ENCODE data around the gene MUC2. TPM values are rescaled to one million over a fixed set of nuclear protein-coding genes. Genes with fewer than 3 reads are reported as not detected.
"Not testable (repeated sequence)": the region's sequence is repeated elsewhere in the genome, so short reads cannot be mapped to it uniquely, and the experiment has no call there.

Gene MUC2
- total RNA-seq, 2 experiments from 2014 or later: not detected

GRCh38 chr11:1111545-1112212 is 37.0 kb downstream of the MUC2 start:
- Mint-ChIP-seq H3K36me3 (ENCODE audit: low read depth) (no peaks in the 10 kb centered on the region), H3K4me1 (no peaks in the 10 kb centered on the region), H3K9me3 (no peaks in the 10 kb centered on the region), H3K4me3 (no peak overlapping the region), H3K27me3 (no peaks in the 10 kb centered on the region), H3K27ac (no peak overlapping the region)
- DNase-seq: no peak
- ChIA-PET CTCF (no interaction called here), POLR2A (interaction anchor here (0.5 kb wide), 1 partner anchor 202 kb away, joined by 3 read pairs; no protein-coding TSS in a partner anchor)

DNA sequence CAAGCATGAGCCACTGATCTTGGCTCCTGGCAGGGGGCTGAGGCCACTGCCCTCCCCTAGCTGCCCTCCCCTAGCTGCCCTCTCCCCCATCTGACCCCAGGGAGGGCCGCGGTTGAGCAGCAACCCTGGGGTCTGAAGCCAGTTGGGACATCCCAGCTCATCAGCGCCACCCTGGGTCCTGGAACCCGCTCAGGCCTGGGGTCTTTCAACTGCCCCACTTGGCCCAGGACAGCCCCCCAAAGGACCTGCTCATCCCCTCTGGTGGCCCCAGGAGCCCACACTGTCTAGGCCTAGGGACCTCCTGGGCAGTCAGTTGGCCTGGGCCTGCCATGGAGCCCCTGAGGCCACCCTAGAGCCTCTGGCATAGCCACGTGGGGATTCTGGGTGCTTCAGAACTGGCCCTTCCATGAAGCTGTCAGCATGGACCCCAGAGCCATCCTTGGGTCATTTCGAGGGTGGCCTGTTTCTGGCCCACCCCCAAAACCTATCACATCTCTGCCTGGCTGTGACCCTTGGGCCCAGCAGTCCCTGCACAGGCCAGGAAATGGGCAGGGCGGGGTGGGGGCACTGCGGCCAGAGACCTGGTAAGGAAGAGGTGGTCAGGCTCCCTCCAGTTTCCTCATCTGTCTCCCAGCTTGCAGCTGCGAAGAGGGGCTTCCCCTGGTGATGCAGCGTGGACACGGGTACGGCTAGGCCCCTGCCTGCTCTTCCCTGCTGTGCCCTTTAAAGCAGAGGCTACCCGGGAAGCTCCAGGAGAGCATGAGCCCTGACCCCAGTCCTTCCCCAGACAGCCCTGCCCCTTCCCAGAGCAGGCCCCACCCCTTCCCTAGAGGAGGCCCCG is 37.9 kb downstream of the MUC2 start:
- DNase-seq: no peak
- Mint-ChIP-seq H3K4me3 (no peak overlapping the region), H3K36me3 (ENCODE audit: low read depth) (no peaks in the 10 kb centered on the region), H3K27ac (no peak overlapping the region), H3K4me1 (no peaks in the 10 kb centered on the region), H3K27me3 (no peaks in the 10 kb centered on the region), H3K9me3 (no peaks in the 10 kb centered on the region)
- CTCF ChIA-PET: no interaction called here
- POLR2A ChIA-PET: no interaction called here

GRCh38 chr11:1113405-1114201 is 38.9 kb downstream of the MUC2 start:
- Mint-ChIP-seq H3K36me3 (ENCODE audit: low read depth) (no peaks in the 10 kb centered on the region), H3K4me3 (no peak overlapping the region), H3K9me3 (no peaks in the 10 kb centered on the region), H3K4me1 (no peaks in the 10 kb centered on the region), H3K27ac (no peak overlapping the region), H3K27me3 (no peaks in the 10 kb centered on the region)
- ChIA-PET POLR2A (no interaction called here), CTCF (no interaction called here)
- no peak for DNase-seq

DNA sequence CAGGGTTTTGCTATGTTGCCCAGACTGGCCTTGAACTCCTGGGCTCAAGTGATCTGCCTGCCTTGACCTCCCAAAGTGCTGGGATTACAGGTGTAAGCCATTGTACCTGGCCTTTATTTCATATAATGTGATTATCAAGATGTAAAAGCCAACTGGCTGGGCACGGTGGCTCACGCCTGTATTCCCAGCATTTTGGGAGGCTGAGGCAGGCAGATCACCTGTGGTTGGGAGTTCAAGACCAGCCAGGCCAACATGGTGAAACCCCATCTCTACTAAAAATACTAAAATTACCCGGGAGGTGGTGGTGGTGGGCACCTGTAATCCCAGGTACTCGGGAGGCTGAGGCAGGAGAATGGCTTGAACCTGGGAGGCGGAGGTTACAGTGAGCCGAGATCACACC is 40.6 kb downstream of the MUC2 start:
- POLR2A ChIA-PET; H3K27me3 Mint-ChIP-seq; CTCF ChIA-PET; DNase-seq; H3K9me3 Mint-ChIP-seq; H3K36me3 Mint-ChIP-seq (ENCODE audit: low read depth); H3K4me1 Mint-ChIP-seq; H3K27ac Mint-ChIP-seq; H3K4me3 Mint-ChIP-seq: not testable (repeated sequence)

- Mint-ChIP-seq H3K36me3 (ENCODE audit: low read depth) (no peaks in the 10 kb centered on the region), H3K27ac (no peak overlapping the region), H3K9me3 (no peaks in the 10 kb centered on the region), H3K4me3 (no peak overlapping the region), H3K27me3 (no peaks in the 10 kb centered on the region), H3K4me1 (no peaks in the 10 kb centered on the region)
- POLR2A ChIA-PET: no interaction called here
- no peak for DNase-seq
- CTCF ChIA-PET: no interaction called here
Measured at GRCh38 chr11:1116104-1116503, 41.4 kb downstream of the MUC2 start.

DNA sequence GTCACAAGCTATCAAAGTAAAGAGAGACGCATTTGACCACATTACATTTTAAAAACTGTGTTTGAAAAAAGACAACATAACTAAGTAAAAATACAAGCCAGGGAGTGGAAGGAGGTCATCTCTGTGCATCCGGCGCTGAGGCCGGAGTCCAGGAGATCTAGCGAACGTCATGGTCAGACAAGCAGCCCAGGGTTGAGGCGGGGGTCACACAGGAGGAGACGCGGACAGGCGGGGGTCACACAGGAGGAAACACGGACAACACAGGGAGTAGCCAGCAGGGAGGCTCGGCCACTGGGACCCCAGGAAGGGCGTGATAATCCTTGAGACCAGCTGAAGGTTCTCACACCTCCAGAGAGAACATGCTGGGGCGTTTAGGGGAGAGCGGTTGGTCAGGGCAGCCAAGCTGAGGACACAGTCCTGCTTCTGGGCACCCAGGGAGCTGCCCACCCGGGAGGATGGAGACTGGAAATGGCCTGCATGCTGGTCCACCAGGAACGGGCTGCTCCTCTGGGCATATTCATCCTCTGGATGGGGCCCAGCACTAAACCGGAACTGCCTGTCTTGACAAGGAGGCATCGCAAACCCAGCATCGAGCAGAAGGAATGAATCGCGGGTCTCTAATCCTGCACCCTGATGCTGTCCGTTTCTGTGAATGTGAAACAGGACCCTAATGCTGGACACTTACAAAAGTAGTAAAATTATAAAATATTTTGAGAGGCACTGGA is 42.2 kb downstream of the MUC2 start:
- Mint-ChIP-seq H3K9me3 (no peaks in the 10 kb centered on the region), H3K36me3 (ENCODE audit: low read depth) (no peaks in the 10 kb centered on the region), H3K27me3 (no peaks in the 10 kb centered on the region), H3K27ac (no peak overlapping the region), H3K4me3 (no peak overlapping the region), H3K4me1 (no peaks in the 10 kb centered on the region)
- no peak for DNase-seq
- CTCF ChIA-PET: no interaction called here
- POLR2A ChIA-PET: no interaction called here

- no peak overlapping the region for H3K27ac Mint-ChIP-seq
- H3K9me3 Mint-ChIP-seq: no peaks in the 10 kb centered on the region
- DNase-seq: no peak
- ChIA-PET CTCF (no interaction called here), POLR2A (no interaction called here)
- H3K4me1 Mint-ChIP-seq: no peaks in the 10 kb centered on the region
- no peak overlapping the region for H3K4me3 Mint-ChIP-seq
- H3K27me3 Mint-ChIP-seq: no peaks in the 10 kb centered on the region
- no peaks in the 10 kb centered on the region for H3K36me3 Mint-ChIP-seq (ENCODE audit: low read depth)
Measured at GRCh38 chr11:1117992-1118391, 43.3 kb downstream of the MUC2 start.

GRCh38 chr11:1118755-1119603 is 44.3 kb downstream of the MUC2 start:
- Mint-ChIP-seq H3K9me3 (no peaks in the 10 kb centered on the region), H3K27ac (no peak overlapping the region), H3K36me3 (ENCODE audit: low read depth) (no peaks in the 10 kb centered on the region), H3K27me3 (no peaks in the 10 kb centered on the region), H3K4me1 (no peaks in the 10 kb centered on the region), H3K4me3 (no peak overlapping the region)
- DNase-seq: no peak
- ChIA-PET POLR2A (no interaction called here), CTCF (no interaction called here)

GRCh38 chr11:1119604-1120146 is 45.0 kb downstream of the MUC2 start:
- Mint-ChIP-seq H3K4me1 (no peaks in the 10 kb centered on the region), H3K4me3 (no peak overlapping the region), H3K36me3 (ENCODE audit: low read depth) (peaks cover 3% of the 10 kb centered on the region), H3K9me3 (peaks cover 6% of the 10 kb centered on the region), H3K27me3 (no peaks in the 10 kb centered on the region), H3K27ac (no peak overlapping the region)
- ChIA-PET CTCF (no interaction called here), POLR2A (no interaction called here)
- DNase-seq: no peak

DNA sequence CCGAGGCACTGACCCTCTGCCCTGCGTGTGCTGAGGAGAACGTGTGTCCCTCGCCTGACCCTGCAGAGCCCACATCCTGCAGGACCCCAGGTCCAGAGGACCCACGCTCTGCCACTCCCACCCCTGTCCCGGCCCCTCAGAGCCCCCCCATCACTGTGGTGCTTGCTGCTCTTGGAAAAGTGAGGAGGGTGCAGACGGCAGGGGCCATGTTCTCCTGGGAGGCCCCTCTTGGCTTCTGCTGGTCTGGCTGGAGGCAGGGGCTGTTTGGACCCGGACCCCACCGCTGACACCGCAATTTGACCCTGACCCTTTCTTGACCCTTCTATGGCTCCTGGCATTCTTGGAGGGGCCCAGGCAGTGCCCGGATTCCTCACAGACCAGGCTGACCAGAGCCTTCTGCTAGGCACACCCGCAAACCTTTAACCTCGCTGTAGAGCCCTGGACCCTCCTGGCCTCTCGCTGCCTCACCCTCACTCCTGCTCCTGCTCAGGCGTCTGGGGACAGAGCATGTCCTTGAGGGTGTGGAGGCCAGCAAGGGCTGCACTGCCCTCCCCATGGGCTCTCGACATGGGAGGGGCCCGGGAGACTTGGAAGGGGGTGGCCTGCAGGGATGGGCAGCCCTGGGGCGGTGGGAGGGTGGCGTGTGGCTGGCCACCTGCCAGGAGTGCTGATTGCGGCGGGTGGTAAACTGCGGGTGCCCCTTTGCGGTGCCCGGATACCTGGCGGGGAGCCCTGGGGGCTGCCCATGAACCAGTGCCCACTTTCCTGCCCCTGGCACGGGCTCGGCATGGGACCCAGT is 46.1 kb downstream of the MUC2 start:
- Mint-ChIP-seq H3K4me3 (no peak overlapping the region), H3K4me1 (no peaks in the 10 kb centered on the region), H3K36me3 (ENCODE audit: low read depth) (peaks cover 3% of the 10 kb centered on the region), H3K27ac (no peak overlapping the region), H3K27me3 (no peaks in the 10 kb centered on the region), H3K9me3 (peaks cover 9% of the 10 kb centered on the region)
- POLR2A ChIA-PET: no interaction called here
- no peak for DNase-seq
- CTCF ChIA-PET: no interaction called here

- CTCF ChIA-PET: no interaction called here
Measured at GRCh38 chr11:1121331-1121812, 46.7 kb downstream of the MUC2 start.

More at GRCh38 chr11:1121331-1121812, 46.7 kb downstream of the MUC2 start:
- Mint-ChIP-seq H3K4me1 (no peaks in the 10 kb centered on the region), H3K4me3 (no peak overlapping the region), H3K9me3 (peaks cover 9% of the 10 kb centered on the region), H3K27ac (no peak overlapping the region), H3K27me3 (no peaks in the 10 kb centered on the region), H3K36me3 (ENCODE audit: low read depth) (peaks cover 3% of the 10 kb centered on the region)
- DNase-seq: no peak
- POLR2A ChIA-PET: no interaction called here
